Adrenal gland (tissue), 12 donors: ENCODE results near the gene ATP2C1. TPM values are rescaled to one million over a fixed set of nuclear protein-coding genes. Genes with fewer than 3 reads are reported as not detected.

Experiments
- DNase-seq, 7 donors: peaks; one replicate each; pipeline ENCODE4 v3.0.0-alpha.2; 2019 to 2020
- H3K27ac ChIP-seq, 5 donors: fragments of 200-600 bp; sonication (generic) in 4 of 5; 1 replicate in 3 of 5; 2 replicates in 2 of 5; pipeline versions ENCODE4 v1.5.1 to v1.8.0; 2016 to 2020; ENCODE audit warnings: mild to moderate bottlenecking in 1 of 5
- H3K27me3 ChIP-seq: fragments of 200-600 bp; 2 replicates; pipeline ENCODE4 v1.8.0; 2021
- H3K36me3 ChIP-seq, 2 donors: fragments of 200-600 bp; replicated peaks in 1 of 2; 1 replicate in 1 of 2; 2 replicates in 1 of 2; pipeline versions ENCODE4 v1.5.1 to v1.8.0; 2018 to 2022
- H3K4me1 ChIP-seq, 2 donors: fragments of 200-600 bp; replicated peaks in 1 of 2; 1 replicate in 1 of 2; 2 replicates in 1 of 2; pipeline versions ENCODE4 v1.5.1 to v1.8.0; 2018 to 2021
- H3K4me3 ChIP-seq, 4 donors: fragments of 200-600 bp; sonication (generic) in 3 of 4; one replicate each; pipeline ENCODE4 v1.5.1; 2016 to 2018
- H3K9me3 ChIP-seq, 3 donors: fragments of 200-600 bp; sonication (generic) in 1 of 3; replicated peaks in 1 of 3; 1 replicate in 2 of 3; 2 replicates in 1 of 3; pipeline versions ENCODE4 v1.5.1 to v1.8.0; 2016 to 2021
- POLR2A ChIP-seq, 2 donors: fragments of 450-650 bp; IDR thresholded peaks; one replicate each; pipeline ENCODE4 v1.6.1; 2017; ENCODE audit warnings: antibody characterized with exemption in 2 of 2, mild to moderate bottlenecking in 2 of 2, moderate library complexity in 1 of 2
- WGBS, 4 donors: extraction: QIAGEN DNeasy Blood & Tissue Kit in 2 of 4; methylation state at CpG; one replicate each; pipeline versions ENCODE4 v1.1.5 to v1.1.7; 2013 to 2017; 5-methylcytosine and 5-hydroxymethylcytosine counted together
- intact Hi-C, 2 donors: fragments of 100-400 bp; cut with DNase I; formaldehyde crosslinking; loops; one replicate each; pipeline versions ENCODE4 v1.14.1 to v1.15.0; 2022 to 2023
- polyA plus RNA-seq, 3 donors: library from polyadenylated mRNA; stranded (reverse); fragments of 200-250 nt in 2 of 3; fragments of 350-450 nt in 1 of 3; fragmentation: Illumina TruSeq in 1 of 3; extraction: RNeasy Lipid Tissue Mini Kit (QIAGEN cat#74804) in 1 of 3; gene quantifications; one replicate each; pipeline ENCODE4 v1.2.3, GENCODE V29; 2013 to 2014
- total RNA-seq, 9 donors: library from RNA; depleted of rRNA in 4 of 9; stranded (reverse); fragments of >200 nt in 4 of 9; fragments of 120-200 nt in 1 of 9; fragmentation: NEBNext Ultra II Directional in 1 of 9; extraction: Animal tissue kit (Norgen Biotek cat#: 25700) in 1 of 9; gene quantifications; one replicate each; pipeline versions ENCODE4 v1.1.0 to v1.2.4, GENCODE V29; 2013 to 2023
- TF ChIP-seq, protein P1 (sequence below), 6 experiments: fragments of 450-650 bp in 4 of 6; fragments of 200-600 bp in 2 of 6; sonication (generic) in 1 of 6; IDR thresholded peaks; 1 replicate in 5 of 6; 2 replicates in 1 of 6; pipeline versions ENCODE4 v1.5.1 to v1.8.0; 2016 to 2021; ENCODE audit warnings: antibody characterized with exemption in 6 of 6, mild to moderate bottlenecking in 2 of 6, moderate library complexity in 1 of 6
- donor health status: healthy with polysubstance abuse.
- donor health status: Bipolar disorder and iron deficiency.
- donor health status: DM: yes; HTN: yes; CAD: no.
- donor health status: DM: no; HTN: no; CAD: no.
- donor health status: DM: no; HTN: no; CAD: no.
- donor health status: DM: yes; HTN: yes; CAD: no.

ATP2C1 gene
- total and polyA plus RNA-seq, 12 donors: 26.7 to 78.6 (median 55.5) TPM

- no peak overlapping the region for H3K27ac ChIP-seq
- H3K9me3 ChIP-seq: no peaks in the 10 kb centered on the region
- no peak overlapping the region for H3K4me3 ChIP-seq
- H3K4me1 ChIP-seq: peaks cover 3 to 27% of the 10 kb centered on the region in 2 donors
- no peaks in the 10 kb centered on the region for H3K36me3 ChIP-seq
- intact Hi-C loops: no loop called here
- DNase-seq: peak in 4 of 7 donors; percentile 7 to 63 (median 24)
- no peaks in the 10 kb centered on the region for H3K27me3 ChIP-seq
- TF ChIP-seq, protein P1, sequence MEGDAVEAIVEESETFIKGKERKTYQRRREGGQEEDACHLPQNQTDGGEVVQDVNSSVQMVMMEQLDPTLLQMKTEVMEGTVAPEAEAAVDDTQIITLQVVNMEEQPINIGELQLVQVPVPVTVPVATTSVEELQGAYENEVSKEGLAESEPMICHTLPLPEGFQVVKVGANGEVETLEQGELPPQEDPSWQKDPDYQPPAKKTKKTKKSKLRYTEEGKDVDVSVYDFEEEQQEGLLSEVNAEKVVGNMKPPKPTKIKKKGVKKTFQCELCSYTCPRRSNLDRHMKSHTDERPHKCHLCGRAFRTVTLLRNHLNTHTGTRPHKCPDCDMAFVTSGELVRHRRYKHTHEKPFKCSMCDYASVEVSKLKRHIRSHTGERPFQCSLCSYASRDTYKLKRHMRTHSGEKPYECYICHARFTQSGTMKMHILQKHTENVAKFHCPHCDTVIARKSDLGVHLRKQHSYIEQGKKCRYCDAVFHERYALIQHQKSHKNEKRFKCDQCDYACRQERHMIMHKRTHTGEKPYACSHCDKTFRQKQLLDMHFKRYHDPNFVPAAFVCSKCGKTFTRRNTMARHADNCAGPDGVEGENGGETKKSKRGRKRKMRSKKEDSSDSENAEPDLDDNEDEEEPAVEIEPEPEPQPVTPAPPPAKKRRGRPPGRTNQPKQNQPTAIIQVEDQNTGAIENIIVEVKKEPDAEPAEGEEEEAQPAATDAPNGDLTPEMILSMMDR (IDR thresholded peaks at IDR 0.05): no peak
- no peak for TF ChIP-seq POLR2A (IDR thresholded peaks at IDR 0.05)
- WGBS, 4 donors: 54 to 67% (median 60%) methylated on average over 1 of the region's 1 CpG
These were observed 44.8 kb upstream of the ATP2C1 start for GRCh38 chr3:130849091-130849552.

DNA sequence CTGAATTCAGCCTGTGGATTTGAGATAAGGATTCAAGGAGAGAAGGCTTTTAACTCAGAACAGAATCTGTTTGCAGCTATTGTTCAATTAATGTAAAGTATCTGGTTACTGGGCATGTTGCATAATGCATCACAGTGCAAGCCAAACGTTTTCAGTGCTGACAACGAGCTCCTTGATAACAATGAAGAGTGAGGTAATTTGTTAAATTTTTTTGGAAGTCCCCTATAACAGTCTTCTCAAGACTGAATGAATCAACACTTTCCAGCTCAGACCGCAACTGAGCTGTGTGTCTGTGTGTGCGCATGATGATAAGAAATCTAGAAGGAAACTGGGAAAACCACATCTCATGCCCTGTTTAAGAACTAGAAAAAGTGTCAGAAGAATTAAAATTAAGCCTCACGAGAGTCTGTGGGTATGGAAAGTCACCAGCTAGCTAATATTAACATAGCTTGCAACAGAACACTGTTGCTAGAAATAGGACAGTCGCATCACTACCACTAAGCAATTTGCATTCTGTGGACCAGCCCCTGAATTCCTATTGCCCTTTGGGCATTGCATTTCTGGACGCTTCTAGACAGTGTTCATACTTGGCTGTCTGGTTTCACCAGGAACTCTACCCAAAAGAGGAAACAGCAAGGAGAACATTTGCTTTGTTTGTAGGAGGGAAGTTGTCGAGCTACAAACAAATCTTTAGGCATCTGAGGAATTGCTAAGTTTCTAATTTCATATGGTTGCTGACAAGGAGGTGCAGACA, 43.7 kb upstream of the ATP2C1 start:
- H3K36me3 ChIP-seq: no peaks in the 10 kb centered on the region
- intact Hi-C loops: no loop called here
- H3K27me3 ChIP-seq: no peaks in the 10 kb centered on the region
- 19 to 30% (median 27%) methylated on average over 8 of the region's 8 CpGs for WGBS, 4 donors
- H3K9me3 ChIP-seq: no peaks in the 10 kb centered on the region
- peak overlapping the region in 3 of 5 donors; percentile 6 to 61 (median 52) for H3K27ac ChIP-seq
- peaks cover 3 to 27% of the 10 kb centered on the region in 2 donors for H3K4me1 ChIP-seq
- TF ChIP-seq, protein P1 (IDR thresholded peaks at IDR 0.05): no peak
- peak in 1 of 2 donors; percentile 8 for TF ChIP-seq POLR2A (IDR thresholded peaks at IDR 0.05)
- DNase-seq: peak in 4 of 7 donors; percentile 36 to 51 (median 39)
- peak overlapping the region in 1 of 4 donors; percentile 26 for H3K4me3 ChIP-seq

GRCh38 chr3:130850843-130851242, 43.0 kb upstream of the ATP2C1 start:
- Histone ChIP-seq H3K4me1 (peaks cover 3 to 27% of the 10 kb centered on the region in 2 donors), H3K36me3 (no peaks in the 10 kb centered on the region), H3K27ac (peak overlapping the region in 2 of 5 donors; percentile 52 to 61), H3K4me3 (peak overlapping the region in 1 of 4 donors; percentile 26), H3K27me3 (no peaks in the 10 kb centered on the region), H3K9me3 (no peaks in the 10 kb centered on the region)
- TF ChIP-seq, protein P1 (IDR thresholded peaks at IDR 0.05): no peak
- no peak for TF ChIP-seq POLR2A (IDR thresholded peaks at IDR 0.05)
- intact Hi-C loops: no loop called here
- no peak for DNase-seq
- 57 to 75% (median 64%) methylated on average over 7 of the region's 7 CpGs for WGBS, 4 donors

DNA sequence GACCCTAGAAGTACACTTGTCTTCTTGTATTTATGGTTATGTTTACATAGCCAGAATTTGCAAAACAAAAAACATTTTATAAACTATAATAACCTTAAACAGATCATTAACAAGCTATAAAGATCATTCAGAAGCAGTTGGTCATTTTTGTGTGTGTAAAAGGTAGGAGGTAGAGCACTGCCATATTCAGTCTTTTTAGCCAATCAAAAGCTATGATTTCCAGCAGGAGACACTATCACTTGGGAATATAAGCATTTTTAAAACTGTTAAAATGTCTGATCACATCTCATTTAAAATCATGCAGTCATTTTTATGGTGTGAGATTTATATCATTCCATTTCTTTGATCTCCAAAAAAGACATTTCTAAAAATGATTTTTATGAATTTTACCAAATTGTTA, 42.6 kb upstream of the ATP2C1 start:
- Histone ChIP-seq H3K36me3 (no peaks in the 10 kb centered on the region), H3K4me3 (peak overlapping the region in 1 of 4 donors; percentile 26), H3K9me3 (no peaks in the 10 kb centered on the region), H3K27me3 (no peaks in the 10 kb centered on the region), H3K27ac (peak overlapping the region in 1 of 5 donors; percentile 61), H3K4me1 (peaks cover 3 to 27% of the 10 kb centered on the region in 2 donors)
- DNase-seq: no peak
- intact Hi-C loops: no loop called here
- TF ChIP-seq, protein P1 (IDR thresholded peaks at IDR 0.05): no peak
- TF ChIP-seq POLR2A (IDR thresholded peaks at IDR 0.05): no peak
